Effector memory CD4-positive, alpha-beta T cell (primary cell): ENCODE measurements around the gene KCNMB2.

ENCODE experiments used
- DNase-seq, 3 donors: peaks; one replicate each; pipeline ENCODE4 v3.0.0-alpha.2; 2020
- H3K27ac ChIP-seq: 2 replicates; pipeline ENCODE4 v1.7.0; 2013; ENCODE audit warnings: mild to moderate bottlenecking, low read length, moderate library complexity; ENCODE audit not compliant: insufficient read depth, poor library complexity, severe bottlenecking
- H3K27me3 ChIP-seq: replicated peaks from 2 replicates; pipeline ENCODE4 v1.7.0; 2013; ENCODE audit warnings: mild to moderate bottlenecking, low read length; ENCODE audit not compliant: insufficient read depth, control insufficient read depth, poor library complexity, severe bottlenecking
- H3K36me3 ChIP-seq: 2 replicates; pipeline ENCODE4 v1.7.0; 2013; ENCODE audit warnings: mild to moderate bottlenecking, low read length, moderate library complexity; ENCODE audit not compliant: control insufficient read depth, insufficient read depth
- H3K4me1 ChIP-seq: 2 replicates; pipeline ENCODE4 v1.7.0; 2013; ENCODE audit warnings: low read length, mild to moderate bottlenecking; ENCODE audit not compliant: control insufficient read depth, insufficient read depth, poor library complexity, severe bottlenecking
- H3K4me3 ChIP-seq: 2 replicates; pipeline ENCODE4 v1.7.0; 2013; ENCODE audit warnings: low read length, low read depth, mild to moderate bottlenecking; ENCODE audit not compliant: insufficient read depth, poor library complexity, severe bottlenecking
- H3K9me3 ChIP-seq: 2 replicates; pipeline ENCODE4 v1.7.0; 2013; ENCODE audit warnings: mild to moderate bottlenecking, low read length, moderate library complexity; ENCODE audit not compliant: control insufficient read depth

Gene KCNMB2

GRCh38 chr3:178680037-178680436 lies 143.8 kb downstream of the KCNMB2 start:
- no peaks in the 10 kb centered on the region for H3K9me3 ChIP-seq
- no peaks in the 10 kb centered on the region for H3K4me1 ChIP-seq
- H3K27ac ChIP-seq = no peak overlapping the region
- no peaks in the 10 kb centered on the region for H3K36me3 ChIP-seq
- no peaks in the 10 kb centered on the region for H3K27me3 ChIP-seq
- no peak for DNase-seq
- no peak overlapping the region for H3K4me3 ChIP-seq

GRCh38 chr3:178680489-178680888 lies 144.3 kb downstream of the KCNMB2 start:
- no peak for DNase-seq
- no peak overlapping the region for H3K4me3 ChIP-seq
- H3K4me1 ChIP-seq = no peaks in the 10 kb centered on the region
- no peaks in the 10 kb centered on the region for H3K36me3 ChIP-seq
- H3K9me3 ChIP-seq = no peaks in the 10 kb centered on the region
- H3K27ac ChIP-seq = no peak overlapping the region
- H3K27me3 ChIP-seq = no peaks in the 10 kb centered on the region

- H3K27me3 ChIP-seq = no peaks in the 10 kb centered on the region
- no peak overlapping the region for H3K27ac ChIP-seq
- no peak overlapping the region for H3K4me3 ChIP-seq
- no peak for DNase-seq
- no peaks in the 10 kb centered on the region for H3K9me3 ChIP-seq
- no peaks in the 10 kb centered on the region for H3K36me3 ChIP-seq
- H3K4me1 ChIP-seq = no peaks in the 10 kb centered on the region
These were observed 148.8 kb downstream of the KCNMB2 start for GRCh38 chr3:178684881-178685590.

- Histone ChIP-seq H3K9me3 (no peaks in the 10 kb centered on the region), H3K4me1 (no peaks in the 10 kb centered on the region), H3K36me3 (no peaks in the 10 kb centered on the region), H3K27ac (no peak overlapping the region), H3K4me3 (no peak overlapping the region), H3K27me3 (no peaks in the 10 kb centered on the region)
- DNase-seq = no peak
These were observed 149.3 kb downstream of the KCNMB2 start for GRCh38 chr3:178685591-178685906.

- Histone ChIP-seq H3K36me3 (no peaks in the 10 kb centered on the region), H3K27ac (no peak overlapping the region), H3K27me3 (no peaks in the 10 kb centered on the region), H3K9me3 (no peaks in the 10 kb centered on the region), H3K4me1 (no peaks in the 10 kb centered on the region), H3K4me3 (no peak overlapping the region)
- no peak for DNase-seq
These were observed 150.6 kb downstream of the KCNMB2 start for GRCh38 chr3:178686826-178687225.

- Histone ChIP-seq H3K9me3 (no peaks in the 10 kb centered on the region), H3K4me3 (no peak overlapping the region), H3K27me3 (no peaks in the 10 kb centered on the region), H3K4me1 (no peaks in the 10 kb centered on the region), H3K27ac (no peak overlapping the region), H3K36me3 (no peaks in the 10 kb centered on the region)
- no peak for DNase-seq
These were observed 154.3 kb downstream of the KCNMB2 start for GRCh38 chr3:178690571-178690970.

GRCh38 chr3:178699364-178699763 lies 163.1 kb downstream of the KCNMB2 start:
- no peaks in the 10 kb centered on the region for H3K36me3 ChIP-seq
- H3K9me3 ChIP-seq = no peaks in the 10 kb centered on the region
- no peaks in the 10 kb centered on the region for H3K27me3 ChIP-seq
- H3K27ac ChIP-seq = no peak overlapping the region
- H3K4me3 ChIP-seq = no peak overlapping the region
- no peaks in the 10 kb centered on the region for H3K4me1 ChIP-seq
- no peak for DNase-seq

- Histone ChIP-seq H3K27ac (no peak overlapping the region), H3K27me3 (no peaks in the 10 kb centered on the region), H3K36me3 (no peaks in the 10 kb centered on the region), H3K4me3 (no peak overlapping the region), H3K4me1 (no peaks in the 10 kb centered on the region), H3K9me3 (no peaks in the 10 kb centered on the region)
- no peak for DNase-seq
These were observed 163.6 kb downstream of the KCNMB2 start for GRCh38 chr3:178699810-178700209.

GRCh38 chr3:178703268-178703975 lies 167.2 kb downstream of the KCNMB2 start:
- H3K4me1 ChIP-seq = no peaks in the 10 kb centered on the region
- H3K27me3 ChIP-seq = no peaks in the 10 kb centered on the region
- DNase-seq = no peak
- no peaks in the 10 kb centered on the region for H3K9me3 ChIP-seq
- H3K4me3 ChIP-seq = no peak overlapping the region
- H3K36me3 ChIP-seq = no peaks in the 10 kb centered on the region
- H3K27ac ChIP-seq = no peak overlapping the region

GRCh38 chr3:178705925-178706324 lies 169.7 kb downstream of the KCNMB2 start:
- no peaks in the 10 kb centered on the region for H3K9me3 ChIP-seq
- no peak overlapping the region for H3K4me3 ChIP-seq
- no peak overlapping the region for H3K27ac ChIP-seq
- no peak for DNase-seq
- no peaks in the 10 kb centered on the region for H3K27me3 ChIP-seq
- H3K4me1 ChIP-seq = no peaks in the 10 kb centered on the region
- H3K36me3 ChIP-seq = no peaks in the 10 kb centered on the region
